GM12878 (cell line): ENCODE measurements around the gene TSPAN15. TPM values are rescaled to one million over a fixed set of nuclear protein-coding genes. Genes with fewer than 3 reads are reported as not detected.

Source experiments
- ATAC-seq: fragments of 200-7000 bp; cut with Tn5 transposase; 3 replicates; pipeline ENCODE4 v1.9.1; 2020; ENCODE audit warnings: mild to moderate bottlenecking, moderate library complexity
- BruUV-seq: library from RNA; stranded (reverse); fragments of 400-500 nt; replicated peaks from 2 replicates; lab custom pipeline; 2021; lab: Mats Ljungman, UMichigan
- CTCF ChIA-PET: fragments of 300-600 bp; sonication (Branson Sonifier 250); formaldehyde crosslinking; extraction: SDS; loops from one replicate; lab custom pipeline; 2021; ENCODE audit warnings: inconsistent platforms; lab: Yijun Ruan, JAX
- POLR2A ChIA-PET: fragments of 350-600 bp; formaldehyde crosslinking; extraction: SDS; loops from one replicate; lab custom pipeline; 2021; ENCODE audit warnings: inconsistent platforms; lab: Charles Lee
- RAD21 ChIA-PET: fragments of 300-600 bp; sonication (Branson Sonifier 250); formaldehyde crosslinking; loops from one replicate; lab custom pipeline; 2023; ENCODE audit warnings: antibody characterized with exemption; ENCODE audit not compliant: unreplicated experiment; lab: Charles Lee
- SMC1A ChIA-PET: fragments of 300-600 bp; sonication (Branson Sonifier 250); formaldehyde crosslinking; loops from one replicate; lab custom pipeline; 2023; ENCODE audit not compliant: unreplicated experiment, uncharacterized antibody; lab: Charles Lee
- DNase-seq: peaks from one replicate; pipeline ENCODE4 v3.0.0-alpha.2; 2011; ENCODE audit warnings: low read depth, low spot score
- FAIRE-seq: peaks from 3 replicates; lab custom pipeline; 2011; peaks lifted over from hg19 to GRCh38; lab: Jason Lieb, UNC
- H2AFZ ChIP-seq: 2 replicates; pipeline ENCODE4 v1.6.0; 2011; ENCODE audit warnings: low read depth, low read length, control low read depth; ENCODE audit not compliant: control insufficient read depth
- H3K27ac ChIP-seq: 2 replicates; pipeline ENCODE4 v1.5.1; 2011; ENCODE audit warnings: control low read depth; ENCODE audit not compliant: control insufficient read depth, insufficient read depth
- H3K27me3 ChIP-seq, 2 experiments: replicated peaks in 1 of 2; 2 replicates each; pipeline versions ENCODE4 v1.6.0 to v1.6.1; 2011; ENCODE audit warnings: low read length in 1 of 2; ENCODE audit not compliant: control insufficient read depth in 2 of 2, insufficient read depth in 2 of 2
- H3K36me3 ChIP-seq, 2 experiments: 2 replicates each; pipeline ENCODE4 v1.5.1; 2011; ENCODE audit warnings: low read length in 1 of 2; ENCODE audit not compliant: control insufficient read depth in 2 of 2, insufficient read depth in 2 of 2
- H3K4me1 ChIP-seq: 2 replicates; pipeline ENCODE4 v1.6.1; 2011; ENCODE audit warnings: mild to moderate bottlenecking, low read length, moderate library complexity, mixed read lengths; ENCODE audit not compliant: control insufficient read depth, insufficient read depth
- H3K4me2 ChIP-seq: 2 replicates; pipeline ENCODE4 v1.6.0; 2011; ENCODE audit warnings: control low read depth; ENCODE audit not compliant: control insufficient read depth, insufficient read depth
- H3K4me3 ChIP-seq: fragments of 200-600 bp; sonication (generic); 2 replicates; pipeline ENCODE4 v1.5.1; 2016
- H3K79me2 ChIP-seq: 2 replicates; pipeline ENCODE4 v1.6.0; 2011; ENCODE audit warnings: low read length; ENCODE audit not compliant: control insufficient read depth, insufficient read depth
- H3K9ac ChIP-seq: 2 replicates; pipeline ENCODE4 v1.8.0; 2011; ENCODE audit warnings: low read length, control low read depth, mixed read lengths; ENCODE audit not compliant: control insufficient read depth, insufficient read depth
- H3K9me3 ChIP-seq: replicated peaks from 3 replicates; pipeline ENCODE4 v1.5.1; 2011; ENCODE audit warnings: mild to moderate bottlenecking, low read length; ENCODE audit not compliant: control insufficient read depth, insufficient read depth
- H4K20me1 ChIP-seq: 2 replicates; pipeline ENCODE4 v1.6.0; 2011; ENCODE audit not compliant: control insufficient read depth, insufficient read depth
- CBX5 ChIP-seq: sonication (generic); IDR thresholded peaks from 2 replicates; pipeline ENCODE4 v1.6.1; 2016; ENCODE audit warnings: low read depth, moderate library complexity, mild to moderate bottlenecking, inconsistent platforms
- HCFC1 ChIP-seq: fragments of 150-350 bp; IDR thresholded peaks from 2 replicates; pipeline ENCODE4 v1.6.1; 2014; ENCODE audit warnings: low read length
- NR2C2 ChIP-seq: IDR thresholded peaks from 2 replicates; pipeline ENCODE4 v1.6.1; 2011; ENCODE audit warnings: borderline replicate concordance, low read depth; ENCODE audit not compliant: control insufficient read depth, insufficient read length
- PAX8 ChIP-seq: fragments of 450-650 bp; IDR thresholded peaks from 2 replicates; pipeline ENCODE4 v1.6.1; 2017; ENCODE audit warnings: mild to moderate bottlenecking, moderate library complexity
- POU2F2 ChIP-seq: IDR thresholded peaks from 3 replicates; pipeline ENCODE4 v1.6.1; 2011; ENCODE audit warnings: low read depth, mild to moderate bottlenecking, low read length, borderline replicate concordance
- TCF12 ChIP-seq: IDR thresholded peaks from 2 replicates; pipeline ENCODE4 v1.6.1; 2011; ENCODE audit warnings: low read depth, mild to moderate bottlenecking, low read length
- WGBS: methylation state at CpG from one replicate; pipeline ENCODE4 v1.1.6; 2016; ENCODE audit warnings: low lambda C conversion rate; ENCODE audit not compliant: insufficient replicate concordance, insufficient coverage; ENCODE audit errors: missing lambda C conversion rate; 5-methylcytosine and 5-hydroxymethylcytosine counted together
- in situ Hi-C: fragments of 300-500 bp; cut with MboI; formaldehyde crosslinking; loops from 9 replicates; pipeline ENCODE4 v1.14.3; 2018; ENCODE audit warnings: mixed read lengths
- intact Hi-C: fragments of 100-400 bp; cut with micrococcal nuclease; formaldehyde crosslinking; loops from one replicate; pipeline ENCODE4 v1.14.2; 2022; ENCODE audit not compliant: unreplicated experiment
- polyA plus RNA-seq, 11 experiments: library from polyadenylated mRNA; depleted of rRNA in 4 of 11; unstranded in 6 of 11; stranded (reverse) in 5 of 11; fragments of >200 nt; fragmentation: Nextera tagmentation in 4 of 11; fragmentation: Illumina TruSeq in 1 of 11; extraction: Ambion mirVana in 4 of 11; extraction: Trizol in 1 of 11; gene quantifications; 1 replicate in 1 of 11; 2 replicates in 10 of 11; pipeline versions ENCODE4 v1.2.1 to v1.2.3, GENCODE V29; 2011 to 2016; ENCODE audit warnings: inconsistent platforms in 2 of 11, missing spikeins in 2 of 11, low read depth in 1 of 11
- total RNA-seq, 4 experiments: library from RNA; depleted of rRNA in 3 of 4; stranded (reverse); fragments of >200 nt in 3 of 4; fragmentation: Illumina TruSeq in 1 of 4; extraction: Trizol in 1 of 4; gene quantifications; 2 replicates each; pipeline versions ENCODE4 v1.2.1 to v1.2.3, GENCODE V29; 2013 to 2021

The TSPAN15 gene
- total and polyA plus RNA-seq, 10 of the 15 experiments (the other 5 are each of a cell fraction or from before 2014, with no cell fraction given), result 1.3 to 8.5 (median 2.4) TPM; not detected in 2

- in situ Hi-C loops, result no loop called here
- Histone ChIP-seq H3K36me3 (no peaks in the 10 kb centered on the region), H3K4me2 (no peak overlapping the region), H3K9me3 (peaks cover 9% of the 10 kb centered on the region; the same call in 2 of the 3 replicates), H3K27ac (no peak overlapping the region), H2AFZ (no peak overlapping the region), H3K79me2 (no peaks in the 10 kb centered on the region), H4K20me1 (no peaks in the 10 kb centered on the region), H3K27me3 (no peaks in the 10 kb centered on the region; a peak in 1 of 4 replicates), H3K9ac (no peak overlapping the region), H3K4me1 (no peaks in the 10 kb centered on the region), H3K4me3 (no peak overlapping the region)
- SMC1A ChIA-PET, result no interaction called here
- TF ChIP-seq CBX5 (peak; percentile 95), POU2F2 (no peak)
- no peak for FAIRE-seq
- DNase-seq, result no peak
- BruUV-seq, result no TSS peak
- no peak for ATAC-seq
- intact Hi-C loops, result no loop called here
- POLR2A ChIA-PET, result no interaction called here
- RAD21 ChIA-PET, result no interaction called here
- CTCF ChIA-PET, result no interaction called here
Observed at GRCh38 chr10:69549959-69550358, 98.7 kb downstream of the TSPAN15 start.

DNA sequence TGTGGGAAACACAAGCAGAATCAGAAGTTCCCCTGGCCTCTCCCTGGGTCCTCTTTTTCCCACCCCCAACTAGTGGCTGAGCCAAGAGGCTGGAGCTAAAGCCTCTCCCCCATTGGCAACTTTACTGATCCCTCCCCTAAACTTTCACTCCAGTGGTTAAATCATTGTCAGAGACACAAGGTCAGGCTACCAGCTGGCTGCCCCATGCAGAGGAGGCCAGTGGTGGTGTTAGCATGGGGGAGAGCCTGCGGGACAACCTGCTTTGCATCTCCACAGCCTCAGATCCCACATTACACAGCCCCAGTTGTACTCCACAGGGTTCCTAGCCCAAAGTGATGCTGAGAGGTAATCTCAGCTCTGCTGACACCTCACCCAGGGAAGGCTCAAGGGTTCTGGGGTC lies 101.0 kb downstream of the TSPAN15 start:
- Histone ChIP-seq H3K36me3 (no peaks in the 10 kb centered on the region), H3K4me1 (no peaks in the 10 kb centered on the region), H3K79me2 (no peaks in the 10 kb centered on the region), H3K9ac (no peak overlapping the region), H4K20me1 (no peaks in the 10 kb centered on the region), H3K4me3 (no peak overlapping the region), H3K4me2 (no peak overlapping the region), H3K9me3 (peaks cover 9% of the 10 kb centered on the region; the same call in 2 of the 3 replicates)
- intact Hi-C loops, result no loop called here
- WGBS, result 0% methylated on average over 1 of the region's 1 CpG
- in situ Hi-C loops, result no loop called here
- no TSS peak for BruUV-seq
- DNase-seq (no peak), FAIRE-seq (no peak), ATAC-seq (no peak)
- POLR2A ChIA-PET, result no interaction called here
- SMC1A ChIA-PET, result interaction anchor here (0.7 kb wide), 1 partner anchor 14 kb away, joined by 3 read pairs; no protein-coding TSS in a partner anchor
- RAD21 ChIA-PET, result no interaction called here
- CTCF ChIA-PET, result interaction anchor here (0.7 to 0.9 kb wide), 3 partner anchors 150 to 1879 kb away, joined by 3 read pairs; no protein-coding TSS in a partner anchor
- TF ChIP-seq PAX8 (no peak), TCF12 (no peak), NR2C2 (no peak), HCFC1 (no peak)
- TF ChIP-seq, all 136 proteins: peak for 0
- H3K27ac ChIP-seq, result no peak overlapping the region
- 0 out of 4 replicates have a peak, but pooled peaks cover 0 to 2% of the 10 kb centered on the region in 2 experiments for H3K27me3 ChIP-seq
- no peak overlapping the region for H2AFZ ChIP-seq
